HEK293 (cell line): Measurements from ENCODE around the gene DIS3L2.

Experiments used
- CTCF ChIA-PET: fragments of 350-600 bp; formaldehyde crosslinking; extraction: SDS; loops from one replicate; lab custom pipeline; 2021; ENCODE audit warnings: antibody characterized with exemption; lab: Yijun Ruan, JAX
- POLR2A ChIA-PET: fragments of 300-600 bp; formaldehyde crosslinking; extraction: SDS; loops from one replicate; lab custom pipeline; 2020; ENCODE audit warnings: antibody characterized with exemption, inconsistent platforms; lab: Yijun Ruan, JAX
- H3K27ac ChIP-seq: fragments of 200-500 bp; sonication (Bioruptor generic); 2 replicates; pipeline ENCODE4 v1.5.1; 2014; ENCODE audit warnings: low read depth, low read length, control low read depth, inconsistent platforms; ENCODE audit errors: extremely low read depth
- H3K36me3 ChIP-seq, 2 experiments: fragments of 200-500 bp in 1 of 2; sonication (Bioruptor generic) in 1 of 2; 1 replicate in 1 of 2; 2 replicates in 1 of 2; pipeline ENCODE4 v1.5.1; 2014 to 2017; ENCODE audit warnings: inconsistent platforms in 2 of 2, low read length in 2 of 2; ENCODE audit not compliant: control insufficient read depth in 2 of 2, insufficient read depth in 1 of 2
- H3K4me1 ChIP-seq: fragments of 200-500 bp; sonication (Bioruptor generic); 2 replicates; pipeline ENCODE4 v1.5.1; 2014; ENCODE audit warnings: mild to moderate bottlenecking, low read length, inconsistent platforms; ENCODE audit not compliant: control insufficient read depth, insufficient read depth
- H3K4me3 ChIP-seq: 2 replicates; pipeline ENCODE4 v1.5.1; 2011; ENCODE audit warnings: low read depth, mild to moderate bottlenecking, control low read depth, low read length, moderate library complexity
- H3K9me3 ChIP-seq: fragments of 200-500 bp; sonication (Bioruptor generic); 2 replicates; pipeline ENCODE4 v1.5.1; 2014; ENCODE audit warnings: low read depth, low read length, inconsistent platforms; ENCODE audit not compliant: control insufficient read depth, insufficient read depth
- CTCF ChIP-seq: fragments of 450-650 bp; formaldehyde crosslinking; IDR thresholded peaks from 2 replicates; pipeline ENCODE4 v1.5.1; 2016; ENCODE audit warnings: missing biosample characterization, missing genetic modification characterization
- FEZF1 ChIP-seq: fragments of 450-650 bp; formaldehyde crosslinking; IDR thresholded peaks from 2 replicates; pipeline ENCODE4 v1.5.1; 2016; ENCODE audit warnings: missing biosample characterization, missing genetic modification characterization
- GFI1B ChIP-seq: fragments of 450-650 bp; formaldehyde crosslinking; IDR thresholded peaks from 2 replicates; pipeline ENCODE4 v1.5.1; 2016; ENCODE audit warnings: missing biosample characterization, missing genetic modification characterization
- ZBTB1 ChIP-seq: fragments of 450-650 bp; formaldehyde crosslinking; IDR thresholded peaks from 2 replicates; pipeline ENCODE4 v1.5.1; 2016; ENCODE audit warnings: missing biosample characterization, missing genetic modification characterization
- ZFHX2 ChIP-seq: fragments of 450-650 bp; formaldehyde crosslinking; conservative IDR thresholded peaks from 2 replicates; pipeline ENCODE4 v1.5.1; 2016; ENCODE audit warnings: missing biosample characterization, missing genetic modification characterization
- ZIC2 ChIP-seq: fragments of 450-650 bp; formaldehyde crosslinking; IDR thresholded peaks from 2 replicates; pipeline ENCODE4 v1.5.1; 2016; ENCODE audit warnings: missing biosample characterization, missing genetic modification characterization
- ZNF146 ChIP-seq: fragments of 450-650 bp; formaldehyde crosslinking; IDR thresholded peaks from 2 replicates; pipeline ENCODE4 v1.5.1; 2016; ENCODE audit warnings: missing biosample characterization, missing genetic modification characterization
- ZNF19 ChIP-seq: fragments of 450-650 bp; formaldehyde crosslinking; IDR thresholded peaks from 2 replicates; pipeline ENCODE4; 2016; ENCODE audit warnings: missing biosample characterization, missing genetic modification characterization, low read depth
- ZNF202 ChIP-seq: fragments of 450-650 bp; formaldehyde crosslinking; IDR thresholded peaks from 2 replicates; pipeline ENCODE4 v1.5.1; 2016; ENCODE audit warnings: missing biosample characterization, missing genetic modification characterization, borderline replicate concordance
- ZNF211 ChIP-seq: fragments of 450-650 bp; formaldehyde crosslinking; IDR thresholded peaks from 2 replicates; pipeline ENCODE4 v1.5.1; 2016; ENCODE audit warnings: low read depth, missing biosample characterization, missing genetic modification characterization
- ZNF335 ChIP-seq: fragments of 450-650 bp; formaldehyde crosslinking; conservative IDR thresholded peaks from 2 replicates; pipeline ENCODE4 v1.5.1; 2016; ENCODE audit warnings: missing biosample characterization, missing genetic modification characterization
- ZNF362 ChIP-seq: fragments of 450-650 bp; formaldehyde crosslinking; IDR thresholded peaks from 2 replicates; pipeline ENCODE4 v1.5.1; 2016; ENCODE audit warnings: missing biosample characterization, missing genetic modification characterization
- ZNF404 ChIP-seq: fragments of 450-650 bp; formaldehyde crosslinking; IDR thresholded peaks from 2 replicates; pipeline ENCODE4 v1.5.1; 2017; ENCODE audit warnings: missing biosample characterization, missing genetic modification characterization
- ZNF529 ChIP-seq: fragments of 450-650 bp; formaldehyde crosslinking; IDR thresholded peaks from 2 replicates; pipeline ENCODE4 v1.5.1; 2017; ENCODE audit warnings: missing genetic modification characterization, missing biosample characterization; ENCODE audit not compliant: insufficient replicate concordance
- ZNF610 ChIP-seq: fragments of 450-650 bp; formaldehyde crosslinking; IDR thresholded peaks from 2 replicates; pipeline ENCODE4 v1.5.1; 2016; ENCODE audit warnings: missing biosample characterization, missing genetic modification characterization, borderline replicate concordance
- ZNF654 ChIP-seq: fragments of 450-650 bp; formaldehyde crosslinking; IDR thresholded peaks from 2 replicates; pipeline ENCODE4 v1.5.1; 2016; ENCODE audit warnings: low read depth, missing biosample characterization, missing genetic modification characterization
- ZNF660 ChIP-seq: fragments of 450-650 bp; IDR thresholded peaks from 2 replicates; pipeline ENCODE4 v1.5.1; 2018; ENCODE audit warnings: missing biosample characterization, mild to moderate bottlenecking, missing genetic modification characterization
- ZNF677 ChIP-seq: fragments of 450-650 bp; IDR thresholded peaks from 2 replicates; pipeline ENCODE4 v1.5.0; 2018; ENCODE audit warnings: missing biosample characterization, mild to moderate bottlenecking, missing genetic modification characterization, moderate library complexity
- ZNF830 ChIP-seq: fragments of 450-650 bp; IDR thresholded peaks from 2 replicates; pipeline ENCODE4 v1.5.0; 2018; ENCODE audit warnings: missing biosample characterization, missing genetic modification characterization, low read depth, mild to moderate bottlenecking, moderate library complexity
- ZXDB ChIP-seq: fragments of 450-650 bp; formaldehyde crosslinking; IDR thresholded peaks from 2 replicates; pipeline ENCODE4 v1.5.1; 2016; ENCODE audit warnings: missing biosample characterization, missing genetic modification characterization

The DIS3L2 gene

GRCh38 chr2:232139171-232139594 lies 177.7 kb downstream of the DIS3L2 start (continued):
- TF ChIP-seq FEZF1 = no peak
- TF ChIP-seq ZBTB1 (tag by site-specific recombination) = no peak
- no peak for TF ChIP-seq ZFHX2 (tag by site-specific recombination)
- TF ChIP-seq ZNF610 (tag by site-specific recombination) = no peak

GRCh38 chr2:232139786-232140562 lies 178.5 kb downstream of the DIS3L2 start:
- ChIA-PET POLR2A (interaction anchor here (1.1 kb wide), 1 partner anchor 215 kb away, joined by 4 read pairs; no protein-coding TSS in a partner anchor), CTCF (interaction anchor here (0.6 to 5.2 kb wide), 11 partner anchors 16 to 341 kb away, joined by 3 to 85 read pairs (median 4); partner anchors contain the start of gene NPPC)
- H3K27ac ChIP-seq = no peak overlapping the region
- H3K4me1 ChIP-seq = no peaks in the 10 kb centered on the region
- no peaks in the 10 kb centered on the region for H3K9me3 ChIP-seq
- H3K36me3 ChIP-seq = no peaks in the 10 kb centered on the region
- no peak overlapping the region for H3K4me3 ChIP-seq
- TF ChIP-seq ZNF202 (tag by site-specific recombination) (no peak), ZNF830 (tag by site-specific recombination) (no peak), ZXDB (tag by site-specific recombination) (no peak), ZNF19 (tag by site-specific recombination) (no peak), ZIC2 (tag by site-specific recombination) (no peak)

DNA sequence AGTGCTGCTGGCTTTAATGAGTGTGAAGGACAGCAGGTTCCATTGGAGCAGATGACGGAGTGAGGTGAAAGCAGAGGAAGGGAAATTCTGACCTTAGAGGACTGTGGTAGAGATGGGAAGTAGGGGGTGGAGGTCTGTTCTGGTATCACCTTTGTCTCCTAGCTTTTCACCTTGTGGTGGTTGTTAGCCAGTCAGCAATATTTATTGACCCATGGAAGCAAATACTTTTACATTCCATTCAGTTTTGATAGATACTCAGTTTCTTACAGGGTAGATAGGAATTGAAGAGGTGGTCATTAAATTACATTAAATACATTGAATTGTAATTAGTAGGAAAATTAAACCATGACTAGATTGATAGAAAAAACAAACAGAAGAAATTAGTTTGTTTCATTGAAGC lies 180.1 kb downstream of the DIS3L2 start:
- Histone ChIP-seq H3K4me1 (no peaks in the 10 kb centered on the region), H3K9me3 (no peaks in the 10 kb centered on the region), H3K4me3 (no peak overlapping the region), H3K36me3 (no peaks in the 10 kb centered on the region), H3K27ac (no peak overlapping the region)
- POLR2A ChIA-PET = interaction anchor here (1.0 kb wide), 1 partner anchor 216 kb away, joined by 4 read pairs; no protein-coding TSS in a partner anchor
- TF ChIP-seq ZNF362 (no peak), ZNF677 (tag by site-specific recombination) (no peak)
- CTCF ChIA-PET = interaction anchor here (0.6 to 5.2 kb wide), 22 partner anchors 10 to 401 kb away, joined by 3 to 85 read pairs (median 3); partner anchors contain the start of gene NPPC

DNA sequence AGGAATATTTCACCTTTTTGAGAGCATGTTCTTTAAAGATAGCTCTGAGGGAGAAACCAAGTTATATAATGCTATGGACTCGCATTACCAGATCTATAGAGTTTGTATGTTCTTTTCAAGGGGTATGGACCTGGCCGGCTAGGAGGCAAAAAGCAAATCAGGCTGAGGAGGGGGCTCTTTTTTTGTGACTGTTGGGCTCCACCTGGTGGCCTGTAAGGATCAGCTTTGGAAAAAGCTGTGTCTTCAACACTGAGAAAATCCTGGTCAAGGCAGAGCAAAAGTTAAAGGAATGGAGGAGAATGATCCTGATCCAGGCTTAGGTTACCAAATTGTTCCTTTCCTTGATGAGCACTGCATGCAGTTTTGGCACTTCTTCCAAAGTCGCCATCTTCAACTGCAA lies 180.5 kb downstream of the DIS3L2 start:
- POLR2A ChIA-PET = interaction anchor here (1.0 kb wide), 1 partner anchor 217 kb away, joined by 4 read pairs; no protein-coding TSS in a partner anchor
- H3K4me1 ChIP-seq = no peaks in the 10 kb centered on the region
- H3K27ac ChIP-seq = no peak overlapping the region
- H3K4me3 ChIP-seq = no peak overlapping the region
- CTCF ChIA-PET = interaction anchor here (0.6 to 5.2 kb wide), 24 partner anchors 11 to 401 kb away, joined by 3 to 85 read pairs (median 3); partner anchors contain the start of gene NPPC
- no peaks in the 10 kb centered on the region for H3K9me3 ChIP-seq
- no peak for TF ChIP-seq ZNF211 (tag by site-specific recombination)
- no peak for TF ChIP-seq ZNF529 (tag by site-specific recombination)
- TF ChIP-seq ZNF335 = no peak
- TF ChIP-seq ZNF660 (tag by site-specific recombination) = 0 out of 2 replicates have a peak, but pooled peaks have one; percentile 42
- peak; percentile 70 for TF ChIP-seq ZNF654 (tag by site-specific recombination)
- no peak for TF ChIP-seq ZNF610 (tag by site-specific recombination)
- TF ChIP-seq GFI1B = no peak
- TF ChIP-seq ZNF146 (tag by site-specific recombination) = no peak
- TF ChIP-seq ZXDB (tag by site-specific recombination) = no peak
- no peak for TF ChIP-seq ZNF404 (tag by site-specific recombination)
- TF ChIP-seq CTCF (tag by site-specific recombination) = peak; percentile 54; the same call in 1 of the 2 replicates
- no peaks in the 10 kb centered on the region for H3K36me3 ChIP-seq
